Fibroblast of villous mesenchyme (primary cell): ENCODE data around the gene RAB4A. TPM values are rescaled to one million over a fixed set of nuclear protein-coding genes. Genes with fewer than 3 reads are reported as not detected.

Experiments
- DNase-seq: peaks from one replicate; pipeline ENCODE4 v3.0.0-alpha.2; 2010; ENCODE audit warnings: low read depth
- H3K4me3 ChIP-seq: 2 replicates; pipeline ENCODE4 v1.5.1; 2011; ENCODE audit warnings: low read depth, mild to moderate bottlenecking, low read length
- total RNA-seq: library from RNA; depleted of rRNA; stranded (reverse); fragments of >200 nt; gene quantifications from 2 replicates; pipeline ENCODE4 v1.2.3, GENCODE V29; 2012
- TF ChIP-seq, protein P1 (sequence below): IDR thresholded peaks from 2 replicates; pipeline ENCODE4 v1.5.1; 2012; ENCODE audit warnings: low read depth, mild to moderate bottlenecking, low read length; ENCODE audit not compliant: insufficient read depth

RAB4A gene
- total RNA-seq, 1 donor, result 18.6 TPM

GRCh38 chr1:229271448-229272159, 693 bp downstream of the RAB4A start:
- H3K4me3 ChIP-seq, result peak overlapping the region; percentile 84
- peak; percentile 36 for DNase-seq
- TF ChIP-seq, protein P1, sequence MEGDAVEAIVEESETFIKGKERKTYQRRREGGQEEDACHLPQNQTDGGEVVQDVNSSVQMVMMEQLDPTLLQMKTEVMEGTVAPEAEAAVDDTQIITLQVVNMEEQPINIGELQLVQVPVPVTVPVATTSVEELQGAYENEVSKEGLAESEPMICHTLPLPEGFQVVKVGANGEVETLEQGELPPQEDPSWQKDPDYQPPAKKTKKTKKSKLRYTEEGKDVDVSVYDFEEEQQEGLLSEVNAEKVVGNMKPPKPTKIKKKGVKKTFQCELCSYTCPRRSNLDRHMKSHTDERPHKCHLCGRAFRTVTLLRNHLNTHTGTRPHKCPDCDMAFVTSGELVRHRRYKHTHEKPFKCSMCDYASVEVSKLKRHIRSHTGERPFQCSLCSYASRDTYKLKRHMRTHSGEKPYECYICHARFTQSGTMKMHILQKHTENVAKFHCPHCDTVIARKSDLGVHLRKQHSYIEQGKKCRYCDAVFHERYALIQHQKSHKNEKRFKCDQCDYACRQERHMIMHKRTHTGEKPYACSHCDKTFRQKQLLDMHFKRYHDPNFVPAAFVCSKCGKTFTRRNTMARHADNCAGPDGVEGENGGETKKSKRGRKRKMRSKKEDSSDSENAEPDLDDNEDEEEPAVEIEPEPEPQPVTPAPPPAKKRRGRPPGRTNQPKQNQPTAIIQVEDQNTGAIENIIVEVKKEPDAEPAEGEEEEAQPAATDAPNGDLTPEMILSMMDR, result no peak

DNA sequence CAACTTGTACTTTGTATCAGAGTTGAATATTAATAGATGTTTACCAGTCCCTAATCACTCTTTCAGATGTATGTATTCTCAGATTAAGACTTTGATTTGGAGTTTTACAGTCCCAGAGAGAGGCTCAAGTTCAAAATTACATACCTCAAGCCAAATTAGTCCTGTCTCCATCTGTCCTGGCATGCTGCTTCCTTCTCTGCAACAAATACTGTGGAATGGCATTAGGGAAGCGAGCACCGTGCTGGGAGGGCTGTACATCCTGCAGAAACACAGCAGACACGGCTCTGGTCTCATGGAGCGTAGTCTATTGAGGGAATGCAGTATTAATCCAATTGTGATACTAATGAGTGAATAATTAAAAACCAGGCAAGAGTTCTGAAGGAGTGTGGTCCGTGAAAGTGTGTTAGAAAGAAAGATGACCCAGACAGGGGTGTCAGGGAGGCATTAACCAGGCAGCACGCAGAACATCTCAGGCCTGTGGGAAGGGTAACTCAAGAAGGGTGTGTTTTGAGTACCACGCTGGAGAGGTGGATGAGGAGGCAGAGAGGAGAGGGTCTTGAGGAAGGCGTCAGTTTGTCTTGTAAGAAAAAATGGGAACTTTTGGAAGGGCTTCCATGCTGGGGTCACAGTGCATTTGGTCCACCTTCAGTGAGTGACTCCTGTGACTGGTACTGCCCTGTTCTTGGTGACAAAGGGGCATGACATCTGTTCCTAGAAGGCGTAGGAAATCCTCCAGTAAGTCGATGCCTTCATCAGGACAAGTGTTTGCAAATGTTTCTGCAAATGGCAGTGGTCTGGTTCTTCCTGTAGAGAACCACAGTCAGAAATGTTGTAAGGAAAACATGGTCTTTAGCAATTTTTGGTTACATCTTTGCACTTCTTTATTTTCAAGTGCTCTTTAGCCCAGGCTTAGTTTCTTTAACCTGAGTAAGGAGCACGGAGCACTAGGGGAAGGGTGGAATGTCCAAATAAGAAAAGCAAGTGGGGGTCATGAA, 1.6 kb downstream of the RAB4A start:
- H3K4me3 ChIP-seq, result peak overlapping the region; percentile 84
- TF ChIP-seq, protein P1, result no peak
- no peak for DNase-seq

DNA sequence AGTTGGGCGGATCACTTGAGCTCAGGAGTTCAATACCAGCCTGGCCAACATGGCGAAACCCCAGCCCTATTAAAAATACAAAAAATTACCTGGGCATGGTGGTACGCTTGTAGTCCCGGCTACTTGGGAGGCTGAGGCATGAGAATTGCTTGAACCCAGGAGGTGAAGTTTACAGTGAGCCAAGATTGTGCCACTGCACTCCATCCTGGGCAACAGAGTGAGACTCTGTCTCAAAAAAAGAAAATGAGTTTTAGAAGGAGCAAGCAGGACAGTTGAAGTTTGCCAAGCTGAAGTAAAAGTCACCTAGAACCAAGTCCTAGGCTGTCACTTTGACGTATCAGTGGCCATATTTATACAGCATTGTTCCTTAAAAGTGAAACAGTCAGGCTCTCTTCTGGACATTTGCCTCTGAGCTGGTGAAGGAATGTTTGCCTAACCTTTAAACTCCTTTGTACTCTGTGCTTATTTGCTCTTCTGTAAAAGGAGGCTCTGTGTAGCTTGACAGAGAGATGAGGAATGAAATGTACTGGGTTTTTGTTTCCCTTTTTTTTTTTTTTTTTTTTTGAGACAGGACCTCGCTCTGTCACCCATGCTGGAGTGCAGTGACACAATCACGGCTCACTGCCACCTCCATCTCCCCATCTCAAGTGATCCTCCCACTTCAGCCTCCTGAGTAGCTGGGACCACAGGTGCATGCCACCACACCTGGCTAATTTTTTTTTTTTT, 2.8 kb downstream of the RAB4A start:
- DNase-seq, result peak; percentile 25
- H3K4me3 ChIP-seq, result no peak overlapping the region
- TF ChIP-seq, protein P1, result no peak

DNA sequence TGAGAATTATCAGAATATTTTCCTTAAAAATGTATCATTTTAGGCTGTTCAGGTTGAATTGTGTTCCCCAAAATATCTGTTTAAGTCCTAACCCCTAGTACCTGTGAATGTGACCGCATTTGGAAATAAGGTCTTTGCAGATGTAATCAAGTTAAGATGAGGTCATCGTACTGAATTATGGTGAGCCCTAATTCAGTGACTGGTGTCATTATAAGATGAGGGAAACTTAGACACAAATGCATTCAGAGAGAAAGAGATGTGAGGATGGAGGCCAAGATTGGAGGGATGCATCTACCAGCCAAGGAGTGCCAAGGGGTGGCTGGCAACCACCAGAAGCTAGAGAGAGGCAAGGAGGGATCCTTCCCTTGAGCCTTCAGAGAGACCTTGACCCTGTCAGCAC, 4.1 kb downstream of the RAB4A start:
- TF ChIP-seq, protein P1, result no peak
- no peak for DNase-seq
- H3K4me3 ChIP-seq, result no peak overlapping the region

DNA sequence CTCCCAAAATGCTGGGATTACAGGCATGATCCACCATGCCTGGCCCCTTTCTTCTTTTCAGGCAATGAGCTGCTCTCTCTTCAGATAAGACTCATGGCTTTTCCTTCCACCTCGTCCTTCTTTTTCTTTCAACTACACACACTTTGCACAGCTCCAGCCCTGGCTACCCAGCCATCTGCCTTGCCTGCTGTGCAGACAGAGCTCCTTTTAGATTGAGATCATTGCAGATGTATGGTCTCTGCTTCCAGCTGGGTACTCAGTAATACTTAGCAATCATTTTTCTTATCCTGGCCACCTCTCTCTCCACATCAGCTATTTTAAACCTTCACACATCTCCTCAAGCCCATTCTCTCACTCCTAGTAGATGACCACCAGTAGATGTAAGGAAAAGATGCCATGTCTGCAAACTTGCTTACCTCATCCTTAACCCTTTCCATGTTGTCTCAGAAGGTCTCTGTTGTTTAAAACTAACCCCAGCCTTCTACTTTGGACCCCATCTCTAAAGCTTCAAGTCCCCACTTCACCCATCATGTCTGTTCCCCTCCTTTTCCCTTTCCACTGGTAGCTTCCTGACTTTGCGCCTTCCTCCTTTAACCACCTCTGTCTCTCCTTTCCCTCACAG, 7.3 kb downstream of the RAB4A start:
- TF ChIP-seq, protein P1, result no peak
- no peak overlapping the region for H3K4me3 ChIP-seq
- no peak for DNase-seq

GRCh38 chr1:229279242-229279641, 8.3 kb downstream of the RAB4A start:
- TF ChIP-seq, protein P1, result no peak
- no peak for DNase-seq
- no peak overlapping the region for H3K4me3 ChIP-seq
